ENCODE measurements around the gene SLC25A30.

GRCh38 chr13:45410466-45410865 lies 7.7 kb downstream of the SLC25A30 start:
- TF ChIP-seq EZH2phosphoT487 (IDR thresholded peaks at IDR 0.05; ENCODE audit: low read depth): no peak
- TF ChIP-seq, protein P1, sequence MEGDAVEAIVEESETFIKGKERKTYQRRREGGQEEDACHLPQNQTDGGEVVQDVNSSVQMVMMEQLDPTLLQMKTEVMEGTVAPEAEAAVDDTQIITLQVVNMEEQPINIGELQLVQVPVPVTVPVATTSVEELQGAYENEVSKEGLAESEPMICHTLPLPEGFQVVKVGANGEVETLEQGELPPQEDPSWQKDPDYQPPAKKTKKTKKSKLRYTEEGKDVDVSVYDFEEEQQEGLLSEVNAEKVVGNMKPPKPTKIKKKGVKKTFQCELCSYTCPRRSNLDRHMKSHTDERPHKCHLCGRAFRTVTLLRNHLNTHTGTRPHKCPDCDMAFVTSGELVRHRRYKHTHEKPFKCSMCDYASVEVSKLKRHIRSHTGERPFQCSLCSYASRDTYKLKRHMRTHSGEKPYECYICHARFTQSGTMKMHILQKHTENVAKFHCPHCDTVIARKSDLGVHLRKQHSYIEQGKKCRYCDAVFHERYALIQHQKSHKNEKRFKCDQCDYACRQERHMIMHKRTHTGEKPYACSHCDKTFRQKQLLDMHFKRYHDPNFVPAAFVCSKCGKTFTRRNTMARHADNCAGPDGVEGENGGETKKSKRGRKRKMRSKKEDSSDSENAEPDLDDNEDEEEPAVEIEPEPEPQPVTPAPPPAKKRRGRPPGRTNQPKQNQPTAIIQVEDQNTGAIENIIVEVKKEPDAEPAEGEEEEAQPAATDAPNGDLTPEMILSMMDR (IDR thresholded peaks at IDR 0.05; ENCODE audit: low read depth, low read length): no peak
